Kasumi-1 (cell line): ENCODE data around the gene DBNDD1.

Experiments
- DNase-seq, 2 experiments: peaks; one replicate each; lab custom pipeline; 2025; lab: John Stamatoyannopoulos, UW

The DBNDD1 gene

DNA sequence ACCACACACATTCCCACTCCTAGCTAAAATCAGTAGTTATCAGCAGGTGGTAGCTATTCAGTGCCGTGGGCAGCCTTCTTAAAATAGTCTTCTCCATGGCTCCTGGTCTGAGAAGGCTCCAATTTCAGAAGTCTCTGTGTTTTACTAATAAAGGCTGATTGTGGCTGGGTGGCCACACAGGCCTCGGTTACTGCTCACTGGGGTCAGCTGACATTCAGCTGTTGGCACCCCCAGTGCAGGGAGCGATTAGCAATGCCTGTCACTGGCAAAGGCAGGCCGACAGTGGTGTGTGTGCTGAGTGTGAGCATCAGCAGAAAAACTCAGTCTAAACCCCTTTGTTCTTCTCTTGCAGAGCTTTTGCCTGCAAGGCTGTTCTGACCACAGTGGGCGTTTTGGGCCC is 16.6 kb upstream of the DBNDD1 start:
- DNase-seq = no peak

DNA sequence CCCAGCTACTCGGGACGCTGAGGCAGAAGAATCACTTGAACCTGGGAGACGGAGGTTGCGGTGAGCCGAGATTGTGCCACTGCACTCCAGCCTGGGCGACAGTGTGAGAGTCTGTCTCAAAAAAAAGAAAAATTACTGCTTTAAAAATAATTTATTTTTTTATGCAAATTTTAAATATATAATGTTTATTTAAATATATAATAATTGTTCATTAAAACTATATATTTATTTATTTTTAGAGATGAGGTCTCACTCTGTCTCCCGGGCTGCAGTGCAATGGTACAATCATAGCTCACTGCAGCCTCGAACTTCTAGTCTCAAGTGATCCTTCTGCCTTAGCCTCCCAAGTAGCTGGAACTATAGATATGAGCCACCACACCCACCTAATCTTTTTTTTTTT is 15.2 kb upstream of the DBNDD1 start:
- no peak for DNase-seq

DNA sequence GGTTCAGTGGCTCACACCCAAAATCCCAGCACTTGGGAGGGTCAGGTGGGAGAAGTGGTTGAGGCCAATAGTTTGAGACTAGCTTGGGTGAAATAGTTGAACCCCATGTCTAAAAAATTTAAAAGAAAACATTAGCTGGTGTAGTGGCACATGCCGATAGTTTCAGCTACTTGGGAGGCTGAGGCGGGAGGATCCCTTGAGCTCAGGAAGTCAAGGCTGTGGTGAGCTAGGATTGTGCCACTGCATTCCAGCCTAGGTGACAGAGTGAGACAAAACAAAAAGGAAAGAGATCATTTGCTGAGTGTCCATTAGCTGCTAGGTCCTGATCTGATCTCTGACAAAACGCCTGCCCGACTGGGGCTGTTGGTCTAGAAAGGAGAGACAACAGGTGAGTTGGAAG is 14.1 kb upstream of the DBNDD1 start:
- no peak for DNase-seq

DNA sequence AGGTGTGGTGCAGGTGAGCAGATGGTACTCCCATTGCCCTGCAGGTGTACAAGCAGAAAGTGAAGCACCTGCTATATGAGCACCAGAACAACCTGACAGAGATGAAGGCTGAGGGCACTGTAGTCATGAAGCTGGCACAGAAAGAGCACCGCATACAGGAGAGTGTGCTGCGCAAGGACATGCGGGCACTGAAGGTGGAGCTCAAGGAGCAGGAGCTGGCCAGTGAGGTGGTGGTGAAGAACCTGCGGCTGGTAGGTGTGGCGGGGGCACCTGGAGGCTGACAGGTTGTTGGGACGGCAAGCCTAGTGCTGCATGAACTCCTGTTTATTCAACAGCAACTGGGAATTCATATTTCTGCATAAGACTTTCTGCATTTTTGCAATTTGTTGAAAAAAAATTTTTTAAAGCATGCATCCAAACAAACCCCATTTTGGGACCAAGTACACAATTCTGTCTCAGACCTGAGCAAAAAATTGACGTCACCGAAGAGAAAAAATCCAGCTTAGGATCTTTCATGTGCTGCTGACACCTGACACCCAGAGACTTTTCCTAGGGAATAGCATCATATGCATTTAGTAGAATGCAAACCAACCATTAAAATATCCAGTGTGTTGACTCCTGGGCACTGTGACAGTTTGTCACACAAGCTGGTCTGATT is 13.5 kb upstream of the DBNDD1 start:
- no peak for DNase-seq

DNA sequence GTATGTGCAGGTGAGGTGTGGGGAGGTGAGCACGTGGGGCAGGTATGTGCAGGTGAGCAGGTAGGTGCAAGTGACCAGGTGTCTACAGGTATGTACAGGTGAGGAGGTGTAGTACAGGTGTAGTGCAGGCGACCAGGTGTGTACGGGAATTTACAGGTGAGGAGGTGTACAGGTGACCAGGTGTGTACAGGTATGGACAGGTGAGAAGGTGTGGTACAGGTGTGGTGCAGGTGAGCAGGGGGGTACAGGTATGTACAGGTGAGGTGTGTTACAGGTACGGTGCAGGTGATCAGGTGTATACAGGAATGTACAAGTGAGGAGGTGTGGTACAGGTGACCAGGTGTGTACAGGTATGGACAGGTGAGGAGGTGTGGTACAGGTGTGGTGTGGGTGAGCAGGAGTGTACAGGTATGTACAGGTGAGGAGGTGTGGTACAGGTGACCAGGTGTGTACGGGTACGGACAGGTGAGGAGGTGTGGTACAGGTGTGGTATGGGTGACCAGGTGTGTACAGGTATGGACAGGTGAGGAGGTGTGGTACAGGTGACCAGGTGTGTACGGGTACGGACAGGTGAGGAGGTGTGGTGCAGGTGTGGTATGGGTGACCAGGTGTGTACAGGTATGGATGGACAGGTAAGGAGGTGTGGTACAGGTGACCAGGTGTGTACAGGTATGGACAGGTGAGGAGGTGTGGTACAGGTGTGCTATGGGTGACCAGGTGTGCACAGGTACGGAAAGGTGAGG is 12.8 kb upstream of the DBNDD1 start:
- DNase-seq = no peak

DNA sequence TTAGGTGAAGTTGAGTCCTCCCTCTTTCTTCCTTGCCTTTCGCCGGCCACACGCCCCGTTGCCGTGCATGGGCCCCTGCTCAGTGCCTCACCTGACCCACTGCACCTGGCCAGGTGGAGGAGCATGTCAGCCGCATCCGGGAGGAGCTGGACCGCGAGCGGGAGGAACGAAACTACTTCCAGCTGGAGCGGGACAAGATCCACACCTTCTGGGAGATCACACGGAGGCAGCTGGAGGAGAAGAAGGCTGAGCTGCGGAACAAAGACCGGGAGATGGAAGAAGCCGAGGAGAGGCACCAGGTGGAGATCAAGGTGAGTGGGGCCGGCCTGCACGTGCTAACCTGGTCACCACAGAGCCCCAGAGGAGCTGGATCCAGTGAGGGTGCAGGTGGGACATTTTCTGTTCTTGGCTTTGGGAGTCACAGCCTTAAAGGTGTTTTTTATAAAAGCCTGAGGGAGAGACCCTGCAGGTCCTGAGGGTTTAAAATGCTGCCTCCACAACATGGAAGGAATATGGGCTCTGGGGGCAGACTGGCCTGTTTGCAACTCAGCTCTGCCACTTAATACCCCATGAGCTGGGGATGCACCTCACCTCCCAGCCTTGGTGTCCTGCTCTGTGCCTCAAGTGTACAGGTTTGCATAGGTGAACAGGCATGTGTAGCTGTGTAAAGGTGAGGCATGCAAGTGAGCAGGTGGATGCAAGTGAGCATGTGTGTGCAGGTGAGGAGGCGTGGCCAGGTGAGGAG is 12.1 kb upstream of the DBNDD1 start:
- no peak for DNase-seq

DNA sequence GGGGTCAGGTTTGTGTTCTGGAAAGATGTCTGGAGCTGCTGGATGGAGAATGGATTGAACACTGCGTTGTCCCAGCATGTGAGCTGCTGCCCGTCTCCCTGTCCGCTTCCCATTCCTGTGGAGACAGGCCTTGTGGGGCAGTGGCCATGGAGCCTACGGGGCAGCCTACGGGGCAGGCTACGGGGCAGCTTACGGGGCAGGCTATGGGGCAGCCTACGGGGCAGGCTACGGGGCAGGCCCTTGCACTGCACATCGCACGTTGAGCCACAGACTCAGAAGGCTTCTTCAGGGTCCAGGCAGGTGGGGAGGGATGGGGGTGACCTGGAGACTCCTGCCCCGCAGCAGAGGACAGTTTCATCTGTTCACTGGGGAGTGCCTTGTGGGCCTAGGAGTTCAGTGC is 9.7 kb upstream of the DBNDD1 start:
- DNase-seq = no peak

DNA sequence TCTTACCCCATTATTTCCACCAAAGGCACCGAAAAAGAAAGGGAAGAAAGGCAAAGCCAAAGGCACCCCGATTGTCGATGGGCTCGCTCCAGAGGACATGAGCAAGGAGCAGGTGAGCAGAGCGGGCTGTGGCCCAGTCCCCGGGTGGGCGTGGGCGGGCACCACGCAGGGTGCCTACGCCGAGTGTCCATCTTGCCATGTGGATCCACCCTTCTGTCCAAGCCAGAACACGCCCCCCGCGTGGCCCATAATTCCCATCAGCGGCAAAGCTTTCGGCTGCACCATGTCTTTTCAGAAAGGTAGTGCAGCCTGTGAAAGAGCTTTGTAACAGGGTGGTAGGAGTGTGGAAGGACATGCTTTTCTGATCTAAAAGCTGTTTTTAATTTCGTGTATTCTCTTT is 8.4 kb upstream of the DBNDD1 start:
- no peak for DNase-seq

DNA sequence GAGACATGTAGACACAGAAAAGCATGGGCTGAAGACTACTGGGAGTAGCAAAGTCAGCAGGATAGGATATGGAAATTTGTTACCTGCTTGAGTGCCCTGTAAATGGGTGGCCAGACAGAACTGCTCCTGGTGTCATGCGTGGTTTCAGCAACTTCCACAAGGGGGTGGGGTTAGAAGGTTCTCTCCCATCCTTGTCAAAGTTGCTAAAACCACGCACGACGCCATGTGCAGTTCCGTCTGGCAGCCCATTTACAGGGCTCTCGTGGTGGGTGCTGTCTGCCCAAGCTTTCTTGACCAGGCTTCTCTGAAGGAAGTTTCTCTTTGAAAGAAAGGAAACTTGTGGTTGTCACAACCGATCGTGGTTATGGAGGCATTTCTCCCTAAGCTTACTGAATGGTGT is 6.9 kb upstream of the DBNDD1 start:
- DNase-seq = peak; percentile 42 to 51

DNA sequence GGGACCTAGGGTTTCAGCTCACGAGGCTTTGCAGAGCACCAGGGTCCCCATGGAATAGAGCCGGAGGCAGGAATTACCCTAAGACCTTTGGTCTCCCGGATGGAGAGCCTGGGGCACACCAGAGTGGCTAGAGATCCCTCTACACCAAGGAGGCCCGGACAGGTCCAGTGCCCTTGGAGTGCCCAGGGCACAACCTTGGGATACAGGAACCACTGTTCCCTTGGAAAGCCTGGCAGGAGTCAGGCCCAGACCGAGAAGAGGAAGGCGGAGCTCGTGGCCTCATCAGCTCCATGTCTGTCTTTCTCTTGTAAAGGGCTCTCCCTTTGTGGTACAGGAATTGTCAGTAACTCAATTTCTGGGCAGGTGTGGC is 3.8 kb upstream of the DBNDD1 start:
- no peak for DNase-seq

DNA sequence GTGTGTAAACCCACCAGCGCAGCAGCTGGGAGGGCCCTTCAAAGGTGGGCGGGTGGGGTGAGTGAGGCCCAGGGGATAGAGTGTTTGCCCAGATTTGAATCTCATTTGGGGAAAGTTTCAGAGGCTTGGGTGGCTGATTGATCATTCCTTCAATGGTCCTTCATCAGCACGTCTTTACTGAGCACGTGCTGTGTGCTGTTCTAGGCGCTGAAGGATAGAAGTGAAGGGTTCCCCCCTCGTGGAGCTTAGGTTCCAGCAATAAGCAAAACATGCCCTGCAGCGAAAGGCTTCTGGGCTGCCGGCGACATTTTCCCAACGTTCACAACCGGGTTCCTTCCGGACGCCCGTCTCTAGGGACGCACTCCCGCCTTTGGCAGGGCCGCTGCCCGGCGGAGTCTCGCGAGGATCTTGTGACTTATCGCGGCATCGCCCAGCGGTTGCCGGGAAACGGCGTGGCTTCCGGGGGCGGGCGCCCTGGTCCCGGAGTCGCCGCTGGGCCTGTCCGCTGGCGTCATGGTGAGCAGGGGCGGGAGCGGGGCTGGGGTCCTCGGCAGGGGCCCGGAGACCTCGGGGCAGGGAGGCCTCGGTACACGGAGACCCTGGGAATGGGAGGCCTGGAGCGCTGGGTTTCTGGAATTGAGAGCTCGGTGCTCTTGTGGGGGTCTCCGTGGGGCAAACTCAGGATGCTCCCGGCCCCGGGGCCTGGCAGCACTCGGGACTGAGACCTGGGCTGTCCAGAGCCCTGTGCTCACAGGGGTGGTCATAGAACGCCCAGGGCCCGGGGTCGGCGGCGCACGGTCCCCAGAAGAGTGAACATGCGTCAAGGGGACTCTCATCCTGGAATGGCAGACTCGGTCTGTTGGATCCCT is 3.2 kb upstream of the DBNDD1 start:
- DNase-seq = peak; percentile 30 to 38

DNA sequence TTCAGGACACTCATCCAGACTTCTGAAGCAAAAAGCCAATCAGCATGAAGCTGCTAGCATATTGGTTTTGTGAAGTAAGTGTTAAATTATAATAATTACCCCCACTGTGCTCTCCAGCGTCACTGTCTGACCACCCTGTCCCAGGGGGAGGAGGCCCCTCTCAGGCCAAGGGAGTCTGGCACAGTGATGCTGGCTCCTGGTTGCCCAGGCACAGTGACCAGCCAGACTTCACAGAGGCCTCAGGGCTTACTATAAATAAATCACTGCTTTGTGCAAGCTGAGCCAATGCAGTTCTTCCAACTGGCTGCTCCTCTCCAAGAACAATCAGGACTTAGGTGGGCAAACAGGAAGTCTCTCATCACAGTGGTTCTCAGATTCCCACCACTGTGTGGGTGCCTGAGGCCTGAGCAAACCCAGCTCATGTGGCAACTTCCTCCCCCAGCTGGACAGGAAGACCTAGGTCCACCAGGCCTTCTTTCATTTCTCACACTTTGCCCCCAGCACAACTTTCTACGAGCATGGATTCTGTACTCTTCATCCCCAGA is 1.7 kb upstream of the DBNDD1 start:
- no peak for DNase-seq

DNA sequence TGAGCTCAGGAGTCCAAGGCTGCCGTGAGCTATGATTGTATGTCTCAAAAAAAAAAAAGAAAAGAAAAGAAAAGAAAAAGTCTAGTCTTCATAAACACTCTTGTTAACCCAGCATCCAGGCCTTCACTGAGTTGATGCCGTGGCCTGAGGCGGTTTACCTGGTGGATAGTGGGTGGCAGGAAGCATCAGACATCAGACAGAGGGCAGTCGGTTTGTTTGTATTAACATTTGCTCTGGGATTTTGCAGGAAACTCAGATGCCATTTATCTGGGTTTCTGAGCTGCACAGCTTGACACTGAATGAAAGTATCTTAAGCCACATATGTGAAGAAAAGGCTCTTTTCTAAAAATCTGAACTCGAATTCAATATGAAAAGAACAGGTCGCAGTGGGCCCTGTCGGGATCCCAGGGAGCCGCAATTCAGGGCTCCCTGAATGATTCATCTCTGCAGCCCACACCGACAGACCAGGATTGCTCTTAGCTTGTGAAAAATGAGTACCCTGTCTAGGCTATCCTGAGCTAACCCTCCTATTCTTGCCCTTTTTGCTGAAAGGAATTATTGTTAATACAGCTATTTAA is 1.1 kb upstream of the DBNDD1 start:
- DNase-seq = no peak

DNA sequence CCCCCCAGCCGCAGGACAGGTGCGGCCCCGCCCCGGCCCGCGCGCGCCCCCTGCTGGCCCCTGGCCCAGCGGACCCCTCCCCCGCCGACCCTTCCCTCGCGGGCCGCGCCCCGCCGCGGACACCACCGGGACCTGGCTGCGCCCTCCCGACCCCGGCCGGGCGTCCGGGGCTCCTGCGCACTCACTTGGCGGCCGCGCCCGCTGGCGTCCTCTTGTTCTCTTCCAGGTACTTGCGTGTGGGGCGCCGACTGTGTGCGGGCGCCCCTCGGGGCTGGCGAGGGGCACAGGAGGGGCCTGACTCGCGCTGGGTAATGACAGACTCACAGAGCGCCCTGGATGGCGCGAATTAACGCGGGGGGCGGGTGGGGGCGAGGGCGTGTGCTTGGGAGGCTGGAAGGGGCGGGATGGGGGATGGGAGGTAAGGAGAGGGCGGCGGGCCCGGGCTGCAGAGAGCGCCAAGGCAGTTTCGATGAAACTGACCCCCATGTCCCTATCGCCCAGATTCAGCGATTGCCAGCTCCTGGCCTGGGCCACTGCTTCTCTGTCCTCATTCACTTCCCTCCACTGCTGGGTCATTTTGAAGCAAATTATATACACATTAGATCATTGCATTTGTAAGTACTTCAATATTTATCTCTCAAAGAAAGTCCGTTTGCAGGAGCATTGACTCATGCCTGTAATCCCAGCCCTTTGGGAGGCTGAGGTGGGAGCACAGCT is 445 bp upstream of the DBNDD1 start:
- no peak for DNase-seq

DNA sequence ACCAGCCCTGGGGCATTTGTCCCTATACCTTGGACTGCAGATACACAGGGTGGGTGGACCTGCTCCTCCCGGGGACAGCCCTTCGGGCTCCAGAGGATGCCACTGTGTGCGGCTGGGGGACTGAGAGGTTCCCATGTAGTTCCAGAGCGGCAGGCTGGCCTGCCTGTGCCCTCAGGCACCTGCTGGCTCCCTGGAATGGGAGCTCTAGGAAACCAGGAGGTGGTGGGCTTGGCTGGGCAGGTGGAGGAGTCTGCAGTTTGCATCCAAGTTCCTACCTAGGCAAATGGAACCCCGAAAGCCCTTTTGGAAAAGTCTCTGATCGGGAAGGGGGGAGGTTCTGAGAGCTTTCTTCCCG is 982 bp downstream of the DBNDD1 start:
- no peak for DNase-seq

DNA sequence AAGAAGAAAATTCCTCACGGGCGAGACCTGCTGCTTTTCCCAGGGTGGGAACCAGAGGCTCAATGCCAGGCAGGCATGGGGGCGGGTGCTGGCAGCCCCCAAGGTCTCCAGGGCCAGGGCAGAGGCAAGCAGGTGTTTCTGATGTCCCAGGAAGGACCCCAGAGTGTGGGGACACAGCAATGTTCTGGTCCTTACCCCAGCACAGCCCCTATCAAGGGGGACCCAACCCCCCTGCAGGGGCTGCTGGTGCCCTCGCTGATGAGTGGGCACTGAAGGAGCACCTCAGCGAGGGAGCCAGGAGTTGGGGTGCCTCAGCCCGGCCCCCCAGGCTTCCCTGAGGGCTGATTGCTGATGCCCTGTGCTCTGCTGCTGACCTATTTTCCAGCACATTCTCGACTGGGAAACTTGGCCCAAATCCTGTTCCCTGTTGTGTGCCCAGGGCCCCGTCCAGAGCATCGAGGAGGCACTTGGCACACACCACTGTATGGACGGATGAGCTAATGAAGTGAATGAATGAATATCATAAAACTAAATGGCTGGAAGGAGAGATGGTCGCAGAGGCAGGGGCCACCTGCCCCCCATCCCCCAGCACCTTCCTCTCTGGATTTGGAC is 2.8 kb downstream of the DBNDD1 start:
- DNase-seq = no peak

DNA sequence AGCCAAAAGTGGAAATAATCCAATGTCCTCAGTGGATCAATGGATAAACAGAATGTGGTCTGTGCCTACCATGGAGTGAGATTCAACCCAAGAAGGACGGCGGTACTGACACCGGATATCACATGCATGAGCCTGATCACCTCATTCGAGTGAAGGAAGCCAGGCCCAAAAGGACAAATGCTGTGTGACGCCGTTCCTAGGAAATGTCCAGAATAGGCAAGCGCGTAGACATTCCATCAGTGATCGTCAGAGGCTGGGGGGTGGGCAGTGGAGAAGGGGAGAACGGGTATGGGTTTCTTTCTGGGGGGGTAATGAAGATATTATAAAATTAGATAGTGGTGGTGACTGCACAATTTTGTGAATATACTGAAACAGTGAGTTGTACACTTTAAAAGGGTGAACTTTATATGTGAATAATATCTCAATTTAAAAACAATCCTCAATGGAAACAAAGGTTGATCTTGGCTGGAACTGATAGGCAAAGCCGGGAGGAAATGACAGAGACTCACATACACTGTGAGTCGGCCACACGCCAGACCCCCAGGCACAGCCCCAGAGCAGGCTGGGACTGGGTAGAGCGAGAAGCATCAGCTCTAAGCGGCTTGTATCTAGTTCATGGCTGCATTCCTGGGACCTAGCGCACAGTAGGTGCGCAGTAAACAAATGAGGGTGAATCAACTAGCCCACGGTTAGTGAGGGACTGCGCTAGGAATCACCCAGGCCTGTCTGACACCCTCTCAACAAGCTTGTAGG is 3.5 kb downstream of the DBNDD1 start:
- no peak for DNase-seq

DNA sequence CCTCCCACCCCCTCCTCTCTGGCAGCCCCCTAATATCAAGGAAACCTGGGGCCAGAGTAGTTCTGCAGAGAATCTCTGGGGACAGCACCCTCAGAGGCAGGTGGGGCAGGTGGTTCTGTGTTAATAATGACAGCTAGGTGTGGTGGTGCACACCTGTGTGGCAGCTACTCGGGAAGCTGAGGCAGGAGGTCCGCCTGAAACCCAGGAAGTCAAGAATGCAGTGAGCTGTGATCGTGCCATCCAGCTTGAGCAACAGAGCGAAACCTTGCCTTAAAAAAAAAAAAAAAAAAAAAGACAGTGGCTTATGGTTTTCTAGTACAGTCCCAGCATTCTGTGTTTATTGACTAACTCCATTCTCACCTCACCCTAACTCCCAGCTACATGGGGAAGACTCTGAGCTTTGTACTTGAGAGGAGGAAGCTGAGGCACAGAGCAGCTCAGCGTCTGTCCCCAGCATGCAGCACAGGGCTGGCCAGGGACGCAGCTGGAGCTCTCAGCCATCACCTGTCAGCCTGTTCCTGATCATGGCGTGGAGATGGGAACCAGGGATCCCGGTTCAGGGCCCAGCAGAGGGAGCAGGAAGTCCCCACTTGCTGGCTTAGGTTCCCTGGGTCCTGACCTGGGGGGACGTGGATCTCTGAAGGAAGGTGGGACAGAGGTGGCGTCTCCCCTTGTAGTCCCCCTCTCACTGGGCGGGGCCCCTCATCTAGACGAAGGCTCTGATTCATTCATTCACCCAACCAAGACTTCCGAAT is 6.1 kb downstream of the DBNDD1 start:
- DNase-seq = no peak

DNA sequence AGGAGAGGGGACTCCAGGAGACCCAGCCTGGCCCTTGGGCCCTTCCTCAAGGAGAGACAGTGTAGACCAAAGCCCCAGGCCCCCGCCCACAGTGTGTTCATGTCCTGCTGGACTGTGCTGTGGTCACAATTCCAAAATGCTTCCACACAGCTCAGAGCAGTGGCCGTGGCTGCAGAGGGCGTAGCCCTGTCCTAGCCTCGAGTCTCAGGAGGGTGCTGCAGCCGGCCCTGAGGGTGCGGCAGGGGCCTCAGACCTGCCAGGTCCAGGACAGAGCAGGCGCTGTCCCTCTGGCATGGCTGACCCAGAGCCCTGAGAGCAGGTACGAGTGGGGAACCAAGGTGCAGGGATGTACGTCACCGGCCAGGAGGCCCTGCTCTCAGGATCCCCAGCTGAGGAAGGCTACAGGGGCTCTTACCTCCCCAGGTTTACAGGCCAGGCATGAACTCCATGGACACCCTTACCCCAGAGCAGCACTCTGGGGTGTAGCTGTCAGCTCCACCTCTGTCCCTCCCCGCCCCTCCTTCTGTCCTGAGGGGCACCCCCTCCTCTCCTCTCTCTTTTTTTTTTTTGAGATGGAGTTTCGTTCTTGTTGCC is 7.3 kb downstream of the DBNDD1 start:
- no peak for DNase-seq
